H9 (cell line): ENCODE results near the gene TEX44. TPM values are rescaled to one million over a fixed set of nuclear protein-coding genes. Genes with fewer than 3 reads are reported as not detected.

Source experiments
- DNase-seq: peaks from one replicate; pipeline ENCODE4 v3.0.0-alpha.2; 2017
- H2AFZ ChIP-seq: one replicate; pipeline ENCODE4 v1.6.1; 2013; ENCODE audit warnings: mild to moderate bottlenecking, low read length, control low read depth, moderate library complexity
- H2AK5ac ChIP-seq: 2 replicates; pipeline ENCODE4 v1.6.1; 2013; ENCODE audit warnings: low read length, control low read depth, mixed read lengths; ENCODE audit not compliant: insufficient read length
- H2BK120ac ChIP-seq: one replicate; pipeline ENCODE4 v1.6.1; 2013; ENCODE audit warnings: low read depth, mild to moderate bottlenecking, low read length, control low read depth, inconsistent platforms; ENCODE audit not compliant: poor library complexity, severe bottlenecking
- H2BK12ac ChIP-seq: 2 replicates; pipeline ENCODE4 v1.6.1; 2013; ENCODE audit warnings: low read length, control low read depth, mixed read lengths, low read depth; ENCODE audit not compliant: insufficient read length
- H2BK15ac ChIP-seq: 2 replicates; pipeline ENCODE4 v1.6.1; 2013; ENCODE audit warnings: low read depth, low read length, control low read depth
- H2BK20ac ChIP-seq: one replicate; pipeline ENCODE4 v1.6.1; 2013; ENCODE audit warnings: low read depth, mild to moderate bottlenecking, low read length, control low read depth, inconsistent platforms; ENCODE audit not compliant: poor library complexity, severe bottlenecking
- H2BK5ac ChIP-seq: 2 replicates; pipeline ENCODE4 v1.6.1; 2013; ENCODE audit warnings: low read length, control low read depth, mixed read lengths; ENCODE audit not compliant: insufficient read length
- H3K14ac ChIP-seq: 2 replicates; pipeline ENCODE4 v1.6.1; 2013; ENCODE audit warnings: low read length, control low read depth; ENCODE audit not compliant: insufficient read depth
- H3K18ac ChIP-seq: 2 replicates; pipeline ENCODE4 v1.6.1; 2013; ENCODE audit warnings: low read depth, mild to moderate bottlenecking, mixed read lengths, low read length, control low read depth; ENCODE audit not compliant: insufficient read length
- H3K23ac ChIP-seq: 2 replicates; pipeline ENCODE4 v1.6.1; 2013; ENCODE audit warnings: low read length, control low read depth, mixed read lengths, low read depth; ENCODE audit not compliant: insufficient read length
- H3K23me2 ChIP-seq: 2 replicates; pipeline ENCODE4 v1.6.1; 2013; ENCODE audit warnings: low read depth, mild to moderate bottlenecking, mixed read lengths, low read length, control low read depth; ENCODE audit not compliant: insufficient read length, poor library complexity, severe bottlenecking
- H3K27ac ChIP-seq: 2 replicates; pipeline ENCODE4 v1.5.1; 2013; ENCODE audit warnings: low read length, control low read depth, mixed read lengths, low read depth; ENCODE audit not compliant: insufficient read length
- H3K27me3 ChIP-seq: 2 replicates; pipeline ENCODE4 v1.6.1; 2013; ENCODE audit warnings: low read length, control low read depth, inconsistent platforms; ENCODE audit not compliant: insufficient read depth
- H3K4ac ChIP-seq: 2 replicates; pipeline ENCODE4 v1.6.1; 2013; ENCODE audit warnings: low read depth, mild to moderate bottlenecking, control low read depth, inconsistent platforms, low read length, moderate library complexity
- H3K4me1 ChIP-seq: 2 replicates; pipeline ENCODE4 v1.6.1; 2013; ENCODE audit warnings: low read length, control low read depth, inconsistent platforms; ENCODE audit not compliant: insufficient read depth
- H3K4me2 ChIP-seq: 2 replicates; pipeline ENCODE4 v1.6.1; 2013; ENCODE audit warnings: low read length, control low read depth, mixed read lengths; ENCODE audit not compliant: insufficient read length, insufficient read depth
- H3K56ac ChIP-seq: 2 replicates; pipeline ENCODE4 v1.6.1; 2013; ENCODE audit warnings: low read depth, mild to moderate bottlenecking, mixed read lengths, low read length, control low read depth; ENCODE audit not compliant: insufficient read length
- H3K79me1 ChIP-seq: 2 replicates; pipeline ENCODE4 v1.6.1; 2013; ENCODE audit warnings: low read depth, mild to moderate bottlenecking, moderate library complexity, low read length, control low read depth, inconsistent platforms; ENCODE audit not compliant: insufficient read depth, poor library complexity, severe bottlenecking
- H3K79me2 ChIP-seq: 2 replicates; pipeline ENCODE4 v1.6.1; 2013; ENCODE audit warnings: low read length, control low read depth, inconsistent platforms; ENCODE audit not compliant: insufficient read depth
- H3K9ac ChIP-seq: 2 replicates; pipeline ENCODE4 v1.6.1; 2013; ENCODE audit warnings: low read length, control low read depth, mixed read lengths; ENCODE audit not compliant: insufficient read length; ENCODE audit errors: extremely low read depth
- H3K9me3 ChIP-seq: one replicate; pipeline ENCODE4 v1.6.1; 2013; ENCODE audit warnings: low read depth, low read length, inconsistent platforms; ENCODE audit not compliant: control insufficient read depth
- H3T11ph ChIP-seq: one replicate; pipeline ENCODE4 v1.6.1; 2013; ENCODE audit warnings: mild to moderate bottlenecking, low read length, control low read depth, inconsistent platforms
- H4K20me1 ChIP-seq: one replicate; pipeline ENCODE4 v1.6.1; 2013; ENCODE audit not compliant: control insufficient read depth, insufficient read length, insufficient read depth
- H4K5ac ChIP-seq: 2 replicates; pipeline ENCODE4 v1.6.1; 2013; ENCODE audit warnings: low read depth, mild to moderate bottlenecking, mixed read lengths, low read length, control low read depth; ENCODE audit not compliant: insufficient read length
- H4K8ac ChIP-seq: replicated peaks from 2 replicates; pipeline ENCODE4 v1.6.1; 2013; ENCODE audit warnings: low read length, control low read depth, mixed read lengths, low read depth; ENCODE audit not compliant: insufficient read length
- H4K91ac ChIP-seq: 2 replicates; pipeline ENCODE4 v1.6.1; 2013; ENCODE audit warnings: low read depth, mild to moderate bottlenecking, moderate library complexity, mixed read lengths, low read length, control low read depth; ENCODE audit not compliant: insufficient read length
- H3K27ac Mint-ChIP-seq, 3 experiments: 2 replicates in 2 of 3; 3 replicates in 1 of 3; pipeline ENCODE4 v1.8.0; 2020 to 2021; ENCODE audit warnings: mixed read lengths in 3 of 3, mild to moderate bottlenecking in 1 of 3, moderate library complexity in 1 of 3
- H3K27me3 Mint-ChIP-seq: 2 replicates; pipeline ENCODE4 v1.8.0; 2021; ENCODE audit warnings: low read depth, mild to moderate bottlenecking, moderate library complexity, mixed read lengths
- H3K36me3 Mint-ChIP-seq, 3 experiments: 2 replicates in 2 of 3; 3 replicates in 1 of 3; pipeline ENCODE4 v1.8.0; 2020 to 2021; ENCODE audit warnings: low read depth in 3 of 3, mixed read lengths in 3 of 3; ENCODE audit not compliant: insufficient read depth in 1 of 3
- H3K4me1 Mint-ChIP-seq, 2 experiments: 2 replicates each; pipeline ENCODE4 v1.8.0; 2020; ENCODE audit warnings: mixed read lengths in 2 of 2
- H3K4me3 Mint-ChIP-seq, 2 experiments: 2 replicates in 1 of 2; 3 replicates in 1 of 2; pipeline ENCODE4 v1.8.0; 2020 to 2021; ENCODE audit warnings: mild to moderate bottlenecking in 2 of 2, mixed read lengths in 2 of 2, moderate library complexity in 1 of 2
- H3K9me3 Mint-ChIP-seq, 2 experiments: 2 replicates in 1 of 2; 3 replicates in 1 of 2; pipeline ENCODE4 v1.8.0; 2020; ENCODE audit warnings: mild to moderate bottlenecking in 2 of 2, mixed read lengths in 2 of 2, moderate library complexity in 1 of 2
- WGBS: extraction: QIAGEN DNeasy Blood & Tissue Kit; methylation state at CpG from one replicate; pipeline ENCODE4 v1.1.7; 2013; ENCODE audit warnings: missing lambda C conversion rate, low lambda C conversion rate, mixed read lengths; ENCODE audit not compliant: insufficient read length; ENCODE audit errors: extremely low coverage; 5-methylcytosine and 5-hydroxymethylcytosine counted together
- total RNA-seq: library from RNA; stranded (reverse); gene quantifications from 2 replicates; pipeline ENCODE4 v1.2.1, GENCODE V29; 2021
- TF ChIP-seq, protein P1 (sequence below): fragments of 200-600 bp; sonication (generic); conservative IDR thresholded peaks from 3 replicates; pipeline ENCODE4 v1.8.0; 2021; ENCODE audit warnings: antibody characterized with exemption, mild to moderate bottlenecking

The TEX44 gene
- total RNA-seq, 1 experiment from 2014 or later, result not detected

DNA sequence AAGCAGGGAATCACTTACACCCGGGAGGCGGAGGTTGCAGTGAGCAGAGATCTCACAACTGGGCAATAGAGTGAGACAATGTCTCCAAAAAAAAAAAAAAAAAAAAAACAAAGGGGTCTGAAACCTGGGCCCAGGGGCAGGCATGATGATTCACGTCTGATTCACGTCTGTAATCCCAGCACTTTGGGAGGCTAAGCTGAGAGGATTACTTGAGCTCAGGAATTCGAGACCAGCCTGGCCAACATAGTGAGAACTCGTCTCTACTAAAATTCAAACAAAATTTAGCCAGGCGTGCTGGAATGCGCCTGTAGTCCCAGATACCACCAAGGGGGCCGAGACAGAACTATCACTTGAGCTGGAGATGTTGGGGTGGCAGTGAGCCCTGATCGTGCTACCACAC, 30.3 kb downstream of the TEX44 start:
- H3K27ac Mint-ChIP-seq, result 0 out of 7 replicates have a peak overlapping the region, but pooled peaks of 1 of the 3 experiments have one; percentile 76
- H4K5ac ChIP-seq, result no peak overlapping the region
- no peak overlapping the region for H3K27ac ChIP-seq

More for the DNA sequence above, 30.3 kb downstream of the TEX44 start:
- H3K9me3 Mint-ChIP-seq, result no peaks in the 10 kb centered on the region
- Histone ChIP-seq H2BK120ac (no peak overlapping the region), H3K79me2 (no peaks in the 10 kb centered on the region), H3T11ph (no peak overlapping the region), H3K9me3 (no peaks in the 10 kb centered on the region), H3K18ac (no peak overlapping the region), H2AFZ (no peak overlapping the region), H3K14ac (no peak overlapping the region), H3K79me1 (no peaks in the 10 kb centered on the region), H4K20me1 (no peaks in the 10 kb centered on the region), H3K23ac (no peak overlapping the region), H3K27me3 (no peaks in the 10 kb centered on the region), H2BK12ac (no peak overlapping the region), H2BK15ac (no peak overlapping the region), H3K23me2 (no peaks in the 10 kb centered on the region), H3K4me2 (no peak overlapping the region), H2BK20ac (no peak overlapping the region), H2AK5ac (no peak overlapping the region), H2BK5ac (no peak overlapping the region), H3K9ac (no peak overlapping the region), H3K56ac (no peak overlapping the region), H4K91ac (no peak overlapping the region), H3K4ac (no peak overlapping the region), H4K8ac (no peak overlapping the region), H3K4me1 (no peaks in the 10 kb centered on the region)
- H3K4me1 Mint-ChIP-seq, result peaks cover 32 to 35% of the 10 kb centered on the region in 2 experiments
- 0 out of 5 replicates have a peak overlapping the region, but pooled peaks of 1 of the 2 experiments have one; percentile 46 for H3K4me3 Mint-ChIP-seq
- TF ChIP-seq, protein P1, sequence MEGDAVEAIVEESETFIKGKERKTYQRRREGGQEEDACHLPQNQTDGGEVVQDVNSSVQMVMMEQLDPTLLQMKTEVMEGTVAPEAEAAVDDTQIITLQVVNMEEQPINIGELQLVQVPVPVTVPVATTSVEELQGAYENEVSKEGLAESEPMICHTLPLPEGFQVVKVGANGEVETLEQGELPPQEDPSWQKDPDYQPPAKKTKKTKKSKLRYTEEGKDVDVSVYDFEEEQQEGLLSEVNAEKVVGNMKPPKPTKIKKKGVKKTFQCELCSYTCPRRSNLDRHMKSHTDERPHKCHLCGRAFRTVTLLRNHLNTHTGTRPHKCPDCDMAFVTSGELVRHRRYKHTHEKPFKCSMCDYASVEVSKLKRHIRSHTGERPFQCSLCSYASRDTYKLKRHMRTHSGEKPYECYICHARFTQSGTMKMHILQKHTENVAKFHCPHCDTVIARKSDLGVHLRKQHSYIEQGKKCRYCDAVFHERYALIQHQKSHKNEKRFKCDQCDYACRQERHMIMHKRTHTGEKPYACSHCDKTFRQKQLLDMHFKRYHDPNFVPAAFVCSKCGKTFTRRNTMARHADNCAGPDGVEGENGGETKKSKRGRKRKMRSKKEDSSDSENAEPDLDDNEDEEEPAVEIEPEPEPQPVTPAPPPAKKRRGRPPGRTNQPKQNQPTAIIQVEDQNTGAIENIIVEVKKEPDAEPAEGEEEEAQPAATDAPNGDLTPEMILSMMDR, result no peak
- WGBS, result no CpG with 5 or more reads among the region's 10 CpGs
- no peaks in the 10 kb centered on the region for H3K27me3 Mint-ChIP-seq
- H3K36me3 Mint-ChIP-seq, result no peaks in the 10 kb centered on the region
- no peak for DNase-seq
